ENCODE data around the gene CMTM8.
A peak's percentile ranks its signal among the peaks of the same experiment; 100 is the strongest.
"Not testable (repeated sequence)": the region's sequence is repeated elsewhere in the genome, so short reads cannot be mapped to it uniquely, and the experiment has no call there.

The CMTM8 gene

DNA sequence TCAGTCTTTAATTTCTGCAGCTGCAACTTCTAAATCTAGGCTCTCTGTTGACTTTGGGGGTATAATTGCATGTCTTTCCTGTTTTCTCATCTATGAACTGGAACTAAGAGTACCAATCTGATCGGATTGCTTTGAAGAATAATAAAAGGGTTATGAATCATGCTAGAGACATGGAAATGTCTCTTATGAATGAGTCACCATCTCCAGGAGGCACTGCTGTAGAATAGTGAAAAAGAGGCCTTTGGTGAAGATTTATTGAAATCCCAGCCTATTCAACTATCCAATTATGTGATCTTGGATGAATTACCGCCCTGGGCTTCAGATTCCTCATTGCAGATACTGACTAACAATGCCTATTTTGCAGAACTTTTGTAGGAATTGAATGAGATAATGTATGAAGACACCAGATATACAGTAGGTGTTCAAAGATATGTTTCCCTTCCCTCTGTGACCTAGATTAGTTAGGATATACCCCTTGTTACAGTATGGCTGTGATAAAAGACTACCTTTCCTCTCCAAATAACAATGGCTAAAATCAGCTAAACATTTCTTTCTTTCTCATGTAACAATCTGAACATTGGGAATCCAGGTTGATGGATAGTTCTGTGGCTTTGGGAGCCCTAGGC lies 11.5 kb upstream of the CMTM8 start:
- ATAC-seq, result peak; percentile 95
- TF ChIP-seq ISL1 (CRISPR knock-in tag; IDR thresholded peaks at IDR 0.05) (peak; percentile 97), BACH2 (CRISPR knock-in tag; IDR thresholded peaks at IDR 0.05; ENCODE audit: borderline replicate concordance) (no peak), ZNF8 (CRISPR knock-in tag; IDR thresholded peaks at IDR 0.05) (no peak), ZC3H10 (CRISPR knock-in tag; IDR thresholded peaks at IDR 0.05) (peak; percentile 89), ESRRG (CRISPR knock-in tag; IDR thresholded peaks at IDR 0.05) (no peak), ZFP3 (CRISPR knock-in tag; IDR thresholded peaks at IDR 0.05) (0 out of 2 replicates have a peak, but pooled peaks have one; percentile 17), TOX (CRISPR knock-in tag; IDR thresholded peaks at IDR 0.05; ENCODE audit: borderline replicate concordance) (no peak; the same call in 1 of the 2 replicates), RARB (CRISPR knock-in tag; IDR thresholded peaks at IDR 0.05) (no peak), ZNF565 (CRISPR knock-in tag; conservative IDR thresholded peaks at IDR 0.05; ENCODE audit: low read depth) (no peak), ARNTL (CRISPR knock-in tag; IDR thresholded peaks at IDR 0.05; ENCODE audit: borderline replicate concordance, low read depth) (no peak), TCF4 (CRISPR knock-in tag; IDR thresholded peaks at IDR 0.05; ENCODE audit: borderline replicate concordance) (no peak), CSDC2 (CRISPR knock-in tag; IDR thresholded peaks at IDR 0.05) (no peak), PPARA (CRISPR knock-in tag; IDR thresholded peaks at IDR 0.05; ENCODE audit: borderline replicate concordance) (no peak), ZFP30 (CRISPR knock-in tag; IDR thresholded peaks at IDR 0.05) (no peak), SNAI2 (CRISPR knock-in tag; IDR thresholded peaks at IDR 0.05) (0 out of 2 replicates have a peak, but pooled peaks have one; percentile 42), OSR1 (CRISPR knock-in tag; IDR thresholded peaks at IDR 0.05) (no peak), GLIS3 (CRISPR knock-in tag; IDR thresholded peaks at IDR 0.05) (no peak), ZNF70 (CRISPR knock-in tag; IDR thresholded peaks at IDR 0.05) (no peak)
- TF ChIP-seq, protein P1, sequence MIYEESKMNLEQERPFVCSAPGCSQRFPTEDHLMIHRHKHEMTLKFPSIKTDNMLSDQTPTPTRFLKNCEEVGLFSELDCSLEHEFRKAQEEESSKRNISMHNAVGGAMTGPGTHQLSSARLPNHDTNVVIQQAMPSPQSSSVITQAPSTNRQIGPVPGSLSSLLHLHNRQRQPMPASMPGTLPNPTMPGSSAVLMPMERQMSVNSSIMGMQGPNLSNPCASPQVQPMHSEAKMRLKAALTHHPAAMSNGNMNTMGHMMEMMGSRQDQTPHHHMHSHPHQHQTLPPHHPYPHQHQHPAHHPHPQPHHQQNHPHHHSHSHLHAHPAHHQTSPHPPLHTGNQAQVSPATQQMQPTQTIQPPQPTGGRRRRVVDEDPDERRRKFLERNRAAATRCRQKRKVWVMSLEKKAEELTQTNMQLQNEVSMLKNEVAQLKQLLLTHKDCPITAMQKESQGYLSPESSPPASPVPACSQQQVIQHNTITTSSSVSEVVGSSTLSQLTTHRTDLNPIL (CRISPR knock-in tag; IDR thresholded peaks at IDR 0.05; ENCODE audit: low read depth), result no peak
- TF ChIP-seq, protein P2, sequence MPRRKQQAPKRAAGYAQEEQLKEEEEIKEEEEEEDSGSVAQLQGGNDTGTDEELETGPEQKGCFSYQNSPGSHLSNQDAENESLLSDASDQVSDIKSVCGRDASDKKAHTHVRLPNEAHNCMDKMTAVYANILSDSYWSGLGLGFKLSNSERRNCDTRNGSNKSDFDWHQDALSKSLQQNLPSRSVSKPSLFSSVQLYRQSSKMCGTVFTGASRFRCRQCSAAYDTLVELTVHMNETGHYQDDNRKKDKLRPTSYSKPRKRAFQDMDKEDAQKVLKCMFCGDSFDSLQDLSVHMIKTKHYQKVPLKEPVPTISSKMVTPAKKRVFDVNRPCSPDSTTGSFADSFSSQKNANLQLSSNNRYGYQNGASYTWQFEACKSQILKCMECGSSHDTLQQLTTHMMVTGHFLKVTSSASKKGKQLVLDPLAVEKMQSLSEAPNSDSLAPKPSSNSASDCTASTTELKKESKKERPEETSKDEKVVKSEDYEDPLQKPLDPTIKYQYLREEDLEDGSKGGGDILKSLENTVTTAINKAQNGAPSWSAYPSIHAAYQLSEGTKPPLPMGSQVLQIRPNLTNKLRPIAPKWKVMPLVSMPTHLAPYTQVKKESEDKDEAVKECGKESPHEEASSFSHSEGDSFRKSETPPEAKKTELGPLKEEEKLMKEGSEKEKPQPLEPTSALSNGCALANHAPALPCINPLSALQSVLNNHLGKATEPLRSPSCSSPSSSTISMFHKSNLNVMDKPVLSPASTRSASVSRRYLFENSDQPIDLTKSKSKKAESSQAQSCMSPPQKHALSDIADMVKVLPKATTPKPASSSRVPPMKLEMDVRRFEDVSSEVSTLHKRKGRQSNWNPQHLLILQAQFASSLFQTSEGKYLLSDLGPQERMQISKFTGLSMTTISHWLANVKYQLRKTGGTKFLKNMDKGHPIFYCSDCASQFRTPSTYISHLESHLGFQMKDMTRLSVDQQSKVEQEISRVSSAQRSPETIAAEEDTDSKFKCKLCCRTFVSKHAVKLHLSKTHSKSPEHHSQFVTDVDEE (CRISPR knock-in tag; IDR thresholded peaks at IDR 0.05), result no peak
- TF ChIP-seq, protein P3, sequence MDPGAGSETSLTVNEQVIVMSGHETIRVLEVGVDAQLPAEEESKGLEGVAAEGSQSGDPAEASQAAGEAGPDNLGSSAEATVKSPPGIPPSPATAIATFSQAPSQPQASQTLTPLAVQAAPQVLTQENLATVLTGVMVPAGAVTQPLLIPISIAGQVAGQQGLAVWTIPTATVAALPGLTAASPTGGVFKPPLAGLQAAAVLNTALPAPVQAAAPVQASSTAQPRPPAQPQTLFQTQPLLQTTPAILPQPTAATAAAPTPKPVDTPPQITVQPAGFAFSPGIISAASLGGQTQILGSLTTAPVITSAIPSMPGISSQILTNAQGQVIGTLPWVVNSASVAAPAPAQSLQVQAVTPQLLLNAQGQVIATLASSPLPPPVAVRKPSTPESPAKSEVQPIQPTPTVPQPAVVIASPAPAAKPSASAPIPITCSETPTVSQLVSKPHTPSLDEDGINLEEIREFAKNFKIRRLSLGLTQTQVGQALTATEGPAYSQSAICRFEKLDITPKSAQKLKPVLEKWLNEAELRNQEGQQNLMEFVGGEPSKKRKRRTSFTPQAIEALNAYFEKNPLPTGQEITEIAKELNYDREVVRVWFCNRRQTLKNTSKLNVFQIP (CRISPR knock-in tag; IDR thresholded peaks at IDR 0.05; ENCODE audit: borderline replicate concordance, low read depth), result no peak
- TF ChIP-seq, protein P4, sequence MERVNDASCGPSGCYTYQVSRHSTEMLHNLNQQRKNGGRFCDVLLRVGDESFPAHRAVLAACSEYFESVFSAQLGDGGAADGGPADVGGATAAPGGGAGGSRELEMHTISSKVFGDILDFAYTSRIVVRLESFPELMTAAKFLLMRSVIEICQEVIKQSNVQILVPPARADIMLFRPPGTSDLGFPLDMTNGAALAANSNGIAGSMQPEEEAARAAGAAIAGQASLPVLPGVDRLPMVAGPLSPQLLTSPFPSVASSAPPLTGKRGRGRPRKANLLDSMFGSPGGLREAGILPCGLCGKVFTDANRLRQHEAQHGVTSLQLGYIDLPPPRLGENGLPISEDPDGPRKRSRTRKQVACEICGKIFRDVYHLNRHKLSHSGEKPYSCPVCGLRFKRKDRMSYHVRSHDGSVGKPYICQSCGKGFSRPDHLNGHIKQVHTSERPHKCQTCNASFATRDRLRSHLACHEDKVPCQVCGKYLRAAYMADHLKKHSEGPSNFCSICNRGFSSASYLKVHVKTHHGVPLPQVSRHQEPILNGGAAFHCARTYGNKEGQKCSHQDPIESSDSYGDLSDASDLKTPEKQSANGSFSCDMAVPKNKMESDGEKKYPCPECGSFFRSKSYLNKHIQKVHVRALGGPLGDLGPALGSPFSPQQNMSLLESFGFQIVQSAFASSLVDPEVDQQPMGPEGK (CRISPR knock-in tag; IDR thresholded peaks at IDR 0.05; ENCODE audit: borderline replicate concordance), result peak; percentile 81; the same call in 1 of the 2 replicates
- TF ChIP-seq, protein P5, sequence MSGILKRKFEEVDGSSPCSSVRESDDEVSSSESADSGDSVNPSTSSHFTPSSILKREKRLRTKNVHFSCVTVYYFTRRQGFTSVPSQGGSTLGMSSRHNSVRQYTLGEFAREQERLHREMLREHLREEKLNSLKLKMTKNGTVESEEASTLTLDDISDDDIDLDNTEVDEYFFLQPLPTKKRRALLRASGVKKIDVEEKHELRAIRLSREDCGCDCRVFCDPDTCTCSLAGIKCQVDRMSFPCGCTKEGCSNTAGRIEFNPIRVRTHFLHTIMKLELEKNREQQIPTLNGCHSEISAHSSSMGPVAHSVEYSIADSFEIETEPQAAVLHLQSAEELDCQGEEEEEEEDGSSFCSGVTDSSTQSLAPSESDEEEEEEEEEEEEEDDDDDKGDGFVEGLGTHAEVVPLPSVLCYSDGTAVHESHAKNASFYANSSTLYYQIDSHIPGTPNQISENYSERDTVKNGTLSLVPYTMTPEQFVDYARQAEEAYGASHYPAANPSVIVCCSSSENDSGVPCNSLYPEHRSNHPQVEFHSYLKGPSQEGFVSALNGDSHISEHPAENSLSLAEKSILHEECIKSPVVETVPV (CRISPR knock-in tag; IDR thresholded peaks at IDR 0.05), result peak; percentile 31; the same call in 1 of the 2 replicates

DNA sequence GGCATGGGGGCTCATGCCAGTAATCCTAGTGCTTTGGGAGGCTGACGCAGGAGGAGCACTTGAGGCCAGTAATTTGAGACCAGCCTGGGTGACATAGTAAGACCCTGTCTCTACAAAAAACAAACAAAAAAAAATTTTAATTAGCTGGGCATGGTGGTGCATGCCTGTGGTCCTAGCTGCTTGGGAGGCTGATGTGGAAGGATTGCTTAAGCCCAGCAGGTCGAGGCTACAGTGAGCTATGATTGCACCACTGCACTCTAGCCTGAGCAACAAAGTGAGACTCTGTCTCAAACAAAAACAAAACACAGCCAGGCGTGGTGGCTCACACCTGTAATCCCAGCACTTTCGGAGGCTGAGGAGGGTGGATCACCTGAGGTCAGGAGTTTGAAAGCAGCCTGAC lies 9.7 kb upstream of the CMTM8 start:
- ATAC-seq, result not testable (repeated sequence)

All from SK-N-SH treated with all-trans-retinoic acid at 6 μM for 48 hours (cell line).